SU-DHL-6 (cell line): ENCODE measurements around the gene RNFT2.

Experiments used
- H2AFZ ChIP-seq: fragments of 200-600 bp; sonication (generic); 2 replicates; pipeline ENCODE4 v1.6.1; 2014; ENCODE audit warnings: low read depth, mild to moderate bottlenecking, moderate library complexity, mixed read lengths, antibody characterized with exemption, low read length; ENCODE audit not compliant: severe bottlenecking
- H3F3A ChIP-seq: fragments of 200-600 bp; shearing (Covaris generic); 2 replicates; pipeline ENCODE4 v1.6.0; 2016; ENCODE audit warnings: antibody characterized with exemption, mild to moderate bottlenecking; ENCODE audit not compliant: insufficient read depth
- H3K27ac ChIP-seq: fragments of 200-600 bp; sonication (generic); 2 replicates; pipeline ENCODE4 v1.5.1; 2016; ENCODE audit warnings: low read depth, mild to moderate bottlenecking, low read length, moderate library complexity, mixed read lengths
- H3K27me3 ChIP-seq: fragments of 200-600 bp; sonication (generic), shearing (Covaris generic); 2 replicates; pipeline ENCODE4 v1.6.0; 2014; ENCODE audit warnings: mild to moderate bottlenecking, low read length
- H3K36me3 ChIP-seq: fragments of 200-600 bp; sonication (generic); 2 replicates; pipeline ENCODE4 v1.6.1; 2014; ENCODE audit warnings: mild to moderate bottlenecking, low read length, mixed read lengths
- H3K4me2 ChIP-seq: fragments of 300-600, 200-600 bp; shearing (Covaris generic), sonication (generic); 2 replicates; pipeline ENCODE4 v1.6.0; 2014; ENCODE audit warnings: low read length, low read depth, mild to moderate bottlenecking; ENCODE audit not compliant: poor library complexity, severe bottlenecking
- H3K4me3 ChIP-seq: fragments of 200-600 bp; sonication (generic); 2 replicates; pipeline ENCODE4 v1.5.1; 2014; ENCODE audit warnings: antibody characterized with exemption, low read length, mild to moderate bottlenecking, mixed read lengths; ENCODE audit not compliant: insufficient read depth, poor library complexity, severe bottlenecking
- H3K79me2 ChIP-seq: fragments of 200-600 bp; sonication (generic); 2 replicates; pipeline ENCODE4 v1.6.1; 2014; ENCODE audit warnings: mild to moderate bottlenecking, low read length, moderate library complexity; ENCODE audit not compliant: insufficient read depth
- H3K9ac ChIP-seq: fragments of 200-600 bp; sonication (generic); 2 replicates; pipeline ENCODE4 v1.7.0; 2014; ENCODE audit warnings: mild to moderate bottlenecking, low read length
- H3K9me2 ChIP-seq: fragments of 200-600 bp; sonication (generic); replicated peaks from 2 replicates; pipeline ENCODE4 v1.6.1; 2014; ENCODE audit warnings: low read length; ENCODE audit not compliant: insufficient read depth
- H3K9me3 ChIP-seq: fragments of 200-600 bp; sonication (generic); 2 replicates; pipeline ENCODE4 v1.6.1; 2014; ENCODE audit warnings: low read length, mixed read lengths; ENCODE audit not compliant: insufficient read depth
- H4K20me1 ChIP-seq: fragments of 200-600 bp; sonication (generic); 2 replicates; pipeline ENCODE4 v1.6.1; 2014; ENCODE audit warnings: low read depth, mild to moderate bottlenecking, antibody characterized with exemption, low read length, moderate library complexity, mixed read lengths
- CTCF ChIP-seq: fragments of 200-600 bp; sonication (generic); IDR thresholded peaks from one replicate; pipeline ENCODE4 v1.5.1; 2017; ENCODE audit warnings: antibody characterized with exemption, mild to moderate bottlenecking, low read length, moderate library complexity; ENCODE audit not compliant: insufficient read depth, poor library complexity, severe bottlenecking
- EZH2phosphoT487 ChIP-seq: fragments of 200-600 bp; sonication (generic), shearing (Covaris generic); conservative IDR thresholded peaks from 2 replicates; pipeline ENCODE4 v1.6.1; 2018; ENCODE audit warnings: mild to moderate bottlenecking, antibody characterized with exemption, low read length, moderate library complexity, mixed read lengths

The RNFT2 gene

GRCh38 chr12:116766285-116766684 lies 28.2 kb downstream of the RNFT2 start:
- Histone ChIP-seq H3K9me2 (no peaks in the 10 kb centered on the region), H3K36me3 (peaks cover 3% of the 10 kb centered on the region; the same call in 1 of the 2 replicates), H3K27ac (no peak overlapping the region), H3K79me2 (no peaks in the 10 kb centered on the region), H3K4me3 (no peak overlapping the region), H2AFZ (no peak overlapping the region), H4K20me1 (no peaks in the 10 kb centered on the region), H3K27me3 (no peaks in the 10 kb centered on the region), H3K4me2 (no peak overlapping the region), H3K9me3 (no peaks in the 10 kb centered on the region), H3K9ac (no peak overlapping the region), H3F3A (no peaks in the 10 kb centered on the region)
- no peak for TF ChIP-seq EZH2phosphoT487
- TF ChIP-seq CTCF = no peak

DNA sequence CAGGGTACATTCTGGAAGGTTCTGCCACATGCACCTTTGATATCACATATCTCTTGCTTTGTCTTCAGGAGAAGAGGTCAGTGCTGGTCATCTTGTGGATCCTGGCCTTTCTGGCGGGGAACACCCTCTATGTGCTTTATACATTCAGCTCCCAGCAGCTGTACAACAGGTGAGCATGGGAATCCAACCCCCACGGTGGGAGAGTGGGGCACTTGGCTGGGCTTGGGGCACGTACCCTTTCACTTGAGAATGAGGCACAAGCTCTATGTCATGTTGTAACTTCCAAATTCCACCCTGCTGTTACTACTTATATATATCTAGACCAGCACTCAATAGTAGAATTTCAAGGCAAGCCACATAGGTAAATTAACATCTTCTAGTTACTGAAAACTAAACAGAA lies 28.6 kb downstream of the RNFT2 start:
- Histone ChIP-seq H3F3A (no peaks in the 10 kb centered on the region), H3K9ac (no peak overlapping the region), H3K27ac (no peak overlapping the region), H4K20me1 (no peaks in the 10 kb centered on the region), H3K27me3 (no peaks in the 10 kb centered on the region), H3K4me2 (no peak overlapping the region), H3K9me2 (no peaks in the 10 kb centered on the region), H3K4me3 (no peak overlapping the region), H3K79me2 (no peaks in the 10 kb centered on the region), H3K9me3 (no peaks in the 10 kb centered on the region), H2AFZ (no peak overlapping the region), H3K36me3 (peaks cover 3% of the 10 kb centered on the region; the same call in 1 of the 2 replicates)
- TF ChIP-seq CTCF (no peak), EZH2phosphoT487 (no peak)

DNA sequence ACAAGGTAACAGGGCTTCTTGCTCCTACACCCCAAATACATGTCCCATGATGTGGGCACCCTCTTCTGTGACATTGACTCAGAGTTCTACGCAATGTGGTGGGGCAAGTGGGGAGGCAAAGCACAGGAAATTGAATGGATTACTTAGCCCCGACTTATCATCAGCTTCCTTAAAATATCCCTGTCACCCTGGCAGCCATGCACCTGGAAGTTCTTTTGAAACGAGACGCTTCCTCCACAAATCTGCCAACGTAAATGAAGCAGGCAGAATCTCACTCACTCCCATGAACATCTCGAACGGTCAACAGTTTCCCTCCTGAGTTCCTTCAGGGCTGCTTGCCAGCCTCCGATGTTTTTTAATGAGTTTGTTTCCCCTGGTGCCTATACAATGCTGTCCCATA lies 33.5 kb downstream of the RNFT2 start:
- TF ChIP-seq EZH2phosphoT487 = no peak
- no peak for TF ChIP-seq CTCF
- Histone ChIP-seq H3K79me2 (no peaks in the 10 kb centered on the region), H3K9ac (no peak overlapping the region), H2AFZ (no peak overlapping the region), H3K9me2 (no peaks in the 10 kb centered on the region), H3K27me3 (no peaks in the 10 kb centered on the region), H3K4me2 (no peak overlapping the region), H3K27ac (no peak overlapping the region), H4K20me1 (no peaks in the 10 kb centered on the region), H3K9me3 (no peaks in the 10 kb centered on the region), H3F3A (no peaks in the 10 kb centered on the region), H3K4me3 (no peak overlapping the region), H3K36me3 (peaks cover 2% of the 10 kb centered on the region; the same call in 1 of the 2 replicates)
